H9 (cell line): Measurements from ENCODE around the gene GARNL3. TPM values are rescaled to one million over a fixed set of nuclear protein-coding genes. Genes with fewer than 3 reads are reported as not detected.

Experiments used
- DNase-seq: peaks from one replicate; pipeline ENCODE4 v3.0.0-alpha.2; 2017
- H2AFZ ChIP-seq: one replicate; pipeline ENCODE4 v1.6.1; 2013; ENCODE audit warnings: mild to moderate bottlenecking, low read length, control low read depth, moderate library complexity
- H2AK5ac ChIP-seq: 2 replicates; pipeline ENCODE4 v1.6.1; 2013; ENCODE audit warnings: low read length, control low read depth, mixed read lengths; ENCODE audit not compliant: insufficient read length
- H2BK120ac ChIP-seq: one replicate; pipeline ENCODE4 v1.6.1; 2013; ENCODE audit warnings: low read depth, mild to moderate bottlenecking, low read length, control low read depth, inconsistent platforms; ENCODE audit not compliant: poor library complexity, severe bottlenecking
- H2BK12ac ChIP-seq: 2 replicates; pipeline ENCODE4 v1.6.1; 2013; ENCODE audit warnings: low read length, control low read depth, mixed read lengths, low read depth; ENCODE audit not compliant: insufficient read length
- H2BK15ac ChIP-seq: 2 replicates; pipeline ENCODE4 v1.6.1; 2013; ENCODE audit warnings: low read depth, low read length, control low read depth
- H2BK20ac ChIP-seq: one replicate; pipeline ENCODE4 v1.6.1; 2013; ENCODE audit warnings: low read depth, mild to moderate bottlenecking, low read length, control low read depth, inconsistent platforms; ENCODE audit not compliant: poor library complexity, severe bottlenecking
- H2BK5ac ChIP-seq: 2 replicates; pipeline ENCODE4 v1.6.1; 2013; ENCODE audit warnings: low read length, control low read depth, mixed read lengths; ENCODE audit not compliant: insufficient read length
- H3K14ac ChIP-seq: 2 replicates; pipeline ENCODE4 v1.6.1; 2013; ENCODE audit warnings: low read length, control low read depth; ENCODE audit not compliant: insufficient read depth
- H3K18ac ChIP-seq: 2 replicates; pipeline ENCODE4 v1.6.1; 2013; ENCODE audit warnings: low read depth, mild to moderate bottlenecking, mixed read lengths, low read length, control low read depth; ENCODE audit not compliant: insufficient read length
- H3K23ac ChIP-seq: 2 replicates; pipeline ENCODE4 v1.6.1; 2013; ENCODE audit warnings: low read length, control low read depth, mixed read lengths, low read depth; ENCODE audit not compliant: insufficient read length
- H3K23me2 ChIP-seq: 2 replicates; pipeline ENCODE4 v1.6.1; 2013; ENCODE audit warnings: low read depth, mild to moderate bottlenecking, mixed read lengths, low read length, control low read depth; ENCODE audit not compliant: insufficient read length, poor library complexity, severe bottlenecking
- H3K27ac ChIP-seq: 2 replicates; pipeline ENCODE4 v1.5.1; 2013; ENCODE audit warnings: low read length, control low read depth, mixed read lengths, low read depth; ENCODE audit not compliant: insufficient read length
- H3K27me3 ChIP-seq: 2 replicates; pipeline ENCODE4 v1.6.1; 2013; ENCODE audit warnings: low read length, control low read depth, inconsistent platforms; ENCODE audit not compliant: insufficient read depth
- H3K4ac ChIP-seq: 2 replicates; pipeline ENCODE4 v1.6.1; 2013; ENCODE audit warnings: low read depth, mild to moderate bottlenecking, control low read depth, inconsistent platforms, low read length, moderate library complexity
- H3K4me1 ChIP-seq: 2 replicates; pipeline ENCODE4 v1.6.1; 2013; ENCODE audit warnings: low read length, control low read depth, inconsistent platforms; ENCODE audit not compliant: insufficient read depth
- H3K4me2 ChIP-seq: 2 replicates; pipeline ENCODE4 v1.6.1; 2013; ENCODE audit warnings: low read length, control low read depth, mixed read lengths; ENCODE audit not compliant: insufficient read length, insufficient read depth
- H3K56ac ChIP-seq: 2 replicates; pipeline ENCODE4 v1.6.1; 2013; ENCODE audit warnings: low read depth, mild to moderate bottlenecking, mixed read lengths, low read length, control low read depth; ENCODE audit not compliant: insufficient read length
- H3K79me1 ChIP-seq: 2 replicates; pipeline ENCODE4 v1.6.1; 2013; ENCODE audit warnings: low read depth, mild to moderate bottlenecking, moderate library complexity, low read length, control low read depth, inconsistent platforms; ENCODE audit not compliant: insufficient read depth, poor library complexity, severe bottlenecking
- H3K79me2 ChIP-seq: 2 replicates; pipeline ENCODE4 v1.6.1; 2013; ENCODE audit warnings: low read length, control low read depth, inconsistent platforms; ENCODE audit not compliant: insufficient read depth
- H3K9ac ChIP-seq: 2 replicates; pipeline ENCODE4 v1.6.1; 2013; ENCODE audit warnings: low read length, control low read depth, mixed read lengths; ENCODE audit not compliant: insufficient read length; ENCODE audit errors: extremely low read depth
- H3K9me3 ChIP-seq: one replicate; pipeline ENCODE4 v1.6.1; 2013; ENCODE audit warnings: low read depth, low read length, inconsistent platforms; ENCODE audit not compliant: control insufficient read depth
- H3T11ph ChIP-seq: one replicate; pipeline ENCODE4 v1.6.1; 2013; ENCODE audit warnings: mild to moderate bottlenecking, low read length, control low read depth, inconsistent platforms
- H4K20me1 ChIP-seq: one replicate; pipeline ENCODE4 v1.6.1; 2013; ENCODE audit not compliant: control insufficient read depth, insufficient read length, insufficient read depth
- H4K5ac ChIP-seq: 2 replicates; pipeline ENCODE4 v1.6.1; 2013; ENCODE audit warnings: low read depth, mild to moderate bottlenecking, mixed read lengths, low read length, control low read depth; ENCODE audit not compliant: insufficient read length
- H4K8ac ChIP-seq: replicated peaks from 2 replicates; pipeline ENCODE4 v1.6.1; 2013; ENCODE audit warnings: low read length, control low read depth, mixed read lengths, low read depth; ENCODE audit not compliant: insufficient read length
- H4K91ac ChIP-seq: 2 replicates; pipeline ENCODE4 v1.6.1; 2013; ENCODE audit warnings: low read depth, mild to moderate bottlenecking, moderate library complexity, mixed read lengths, low read length, control low read depth; ENCODE audit not compliant: insufficient read length
- H3K27ac Mint-ChIP-seq, 3 experiments: 2 replicates in 2 of 3; 3 replicates in 1 of 3; pipeline ENCODE4 v1.8.0; 2020 to 2021; ENCODE audit warnings: mixed read lengths in 3 of 3, mild to moderate bottlenecking in 1 of 3, moderate library complexity in 1 of 3
- H3K27me3 Mint-ChIP-seq: 2 replicates; pipeline ENCODE4 v1.8.0; 2021; ENCODE audit warnings: low read depth, mild to moderate bottlenecking, moderate library complexity, mixed read lengths
- H3K36me3 Mint-ChIP-seq, 3 experiments: 2 replicates in 2 of 3; 3 replicates in 1 of 3; pipeline ENCODE4 v1.8.0; 2020 to 2021; ENCODE audit warnings: low read depth in 3 of 3, mixed read lengths in 3 of 3; ENCODE audit not compliant: insufficient read depth in 1 of 3
- H3K4me1 Mint-ChIP-seq, 2 experiments: 2 replicates each; pipeline ENCODE4 v1.8.0; 2020; ENCODE audit warnings: mixed read lengths in 2 of 2
- H3K4me3 Mint-ChIP-seq, 2 experiments: 2 replicates in 1 of 2; 3 replicates in 1 of 2; pipeline ENCODE4 v1.8.0; 2020 to 2021; ENCODE audit warnings: mild to moderate bottlenecking in 2 of 2, mixed read lengths in 2 of 2, moderate library complexity in 1 of 2
- H3K9me3 Mint-ChIP-seq, 2 experiments: 2 replicates in 1 of 2; 3 replicates in 1 of 2; pipeline ENCODE4 v1.8.0; 2020; ENCODE audit warnings: mild to moderate bottlenecking in 2 of 2, mixed read lengths in 2 of 2, moderate library complexity in 1 of 2
- CTCF ChIP-seq: fragments of 200-600 bp; sonication (generic); conservative IDR thresholded peaks from 3 replicates; pipeline ENCODE4 v1.8.0; 2021; ENCODE audit warnings: antibody characterized with exemption, mild to moderate bottlenecking
- WGBS: extraction: QIAGEN DNeasy Blood & Tissue Kit; methylation state at CpG from one replicate; pipeline ENCODE4 v1.1.7; 2013; ENCODE audit warnings: missing lambda C conversion rate, low lambda C conversion rate, mixed read lengths; ENCODE audit not compliant: insufficient read length; ENCODE audit errors: extremely low coverage; 5-methylcytosine and 5-hydroxymethylcytosine counted together
- total RNA-seq: library from RNA; stranded (reverse); gene quantifications from 2 replicates; pipeline ENCODE4 v1.2.1, GENCODE V29; 2021

Gene GARNL3
- total RNA-seq, 1 experiment from 2014 or later, result 8.7 TPM

- no peak overlapping the region for H2BK120ac ChIP-seq
- no peak overlapping the region for H4K8ac ChIP-seq
- H3K27ac ChIP-seq, result no peak overlapping the region
- H3K9me3 ChIP-seq, result no peaks in the 10 kb centered on the region
- H3K9ac ChIP-seq, result no peak overlapping the region
- no peaks in the 10 kb centered on the region for H3K79me1 ChIP-seq
- H2AFZ ChIP-seq, result no peak overlapping the region
- Mint-ChIP-seq H3K4me3 (no peak overlapping the region), H3K4me1 (peaks cover 0 to under 1% of the 10 kb centered on the region in 2 experiments; a peak in 1 of 4 replicates), H3K9me3 (no peaks in the 10 kb centered on the region), H3K27me3 (no peaks in the 10 kb centered on the region), H3K36me3 (peaks cover 3 to 9% (median 6%) of the 10 kb centered on the region in 3 experiments; a peak in 4 of 7 replicates), H3K27ac (no peak overlapping the region)
- no peaks in the 10 kb centered on the region for H4K20me1 ChIP-seq
- WGBS, result no CpG with 5 or more reads among the region's 2 CpGs
- H3K4me1 ChIP-seq, result no peaks in the 10 kb centered on the region
- H3K4ac ChIP-seq, result no peak overlapping the region
- H3K56ac ChIP-seq, result no peak overlapping the region
- H2BK5ac ChIP-seq, result no peak overlapping the region
- H3K14ac ChIP-seq, result no peak overlapping the region
- H3T11ph ChIP-seq, result no peak overlapping the region
- no peak overlapping the region for H2AK5ac ChIP-seq
- DNase-seq, result no peak
- H3K18ac ChIP-seq, result no peak overlapping the region
- H3K79me2 ChIP-seq, result no peaks in the 10 kb centered on the region
- H2BK20ac ChIP-seq, result no peak overlapping the region
- H2BK15ac ChIP-seq, result no peak overlapping the region
- no peak overlapping the region for H3K4me2 ChIP-seq
- no peaks in the 10 kb centered on the region for H3K23me2 ChIP-seq
- TF ChIP-seq CTCF, result no peak
- H4K91ac ChIP-seq, result no peak overlapping the region
- H3K23ac ChIP-seq, result no peak overlapping the region
- no peak overlapping the region for H4K5ac ChIP-seq
- H3K27me3 ChIP-seq, result no peaks in the 10 kb centered on the region
- H2BK12ac ChIP-seq, result no peak overlapping the region
Observed at GRCh38 chr9:127314911-127315310, 50.3 kb downstream of the GARNL3 start.
